HL-60 (cell line): ENCODE data around the gene NRXN2.

Experiments used
- CTCF ChIP-seq: IDR thresholded peaks from one replicate; pipeline ENCODE4 v1.5.1; 2011; ENCODE audit warnings: low read length, control low read depth, inconsistent platforms; ENCODE audit not compliant: insufficient read depth
- GABPA ChIP-seq: IDR thresholded peaks from 2 replicates; pipeline ENCODE4 v1.6.1; 2012; ENCODE audit warnings: low read depth

DNA sequence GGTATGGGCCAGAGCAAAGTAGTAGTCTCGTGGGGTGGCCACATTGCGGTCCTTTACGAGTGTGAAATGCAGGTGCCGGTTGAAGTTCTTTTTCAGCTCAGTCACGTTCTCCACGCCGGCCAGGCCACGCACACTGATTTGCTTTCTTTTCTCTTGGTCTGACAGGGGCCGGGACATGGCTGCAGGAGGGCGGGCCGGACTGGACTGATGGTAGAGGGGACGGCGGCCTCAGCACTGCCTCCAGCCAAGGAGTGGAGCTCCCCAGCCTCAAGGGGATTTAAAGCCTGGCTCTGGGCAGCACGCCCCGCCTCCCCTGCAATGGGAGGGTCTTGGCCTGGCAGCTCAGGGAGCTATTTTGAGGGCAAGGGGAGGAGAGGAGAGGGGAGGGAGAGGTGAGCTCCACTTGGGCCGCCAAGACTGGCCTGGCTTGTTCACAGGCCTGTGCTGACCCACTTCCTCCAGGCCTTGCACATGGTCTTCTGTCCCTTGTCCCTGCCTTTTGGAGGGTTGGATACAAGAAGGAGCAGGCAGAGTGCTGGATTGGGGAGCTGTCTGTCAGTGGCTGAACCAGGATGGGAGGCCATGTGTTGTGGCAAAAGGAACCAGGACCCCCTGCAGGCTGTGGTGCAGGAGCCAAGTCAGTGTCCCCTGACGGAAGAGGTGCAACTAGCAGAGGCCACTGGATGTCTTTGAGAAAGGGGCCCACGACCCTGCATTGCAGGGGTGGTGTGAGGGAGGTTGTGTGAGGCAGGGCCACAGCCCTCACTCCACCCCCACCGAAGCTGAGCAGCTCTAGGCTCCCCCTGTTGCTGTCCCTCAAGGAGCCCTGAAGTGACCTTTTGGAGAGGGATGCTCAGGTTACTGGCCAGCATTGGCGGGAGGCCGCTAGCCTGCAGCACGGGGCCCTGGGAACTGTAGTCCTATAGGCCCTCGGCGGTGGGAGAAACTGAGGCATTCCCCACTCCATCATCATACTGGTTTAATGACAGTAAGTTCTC is 37.0 kb upstream of the NRXN2 start, which contains the start of gene PYGM:
- TF ChIP-seq CTCF = no peak
- TF ChIP-seq GABPA = no peak
